ENCODE measurements around the gene DAP3.

DNA sequence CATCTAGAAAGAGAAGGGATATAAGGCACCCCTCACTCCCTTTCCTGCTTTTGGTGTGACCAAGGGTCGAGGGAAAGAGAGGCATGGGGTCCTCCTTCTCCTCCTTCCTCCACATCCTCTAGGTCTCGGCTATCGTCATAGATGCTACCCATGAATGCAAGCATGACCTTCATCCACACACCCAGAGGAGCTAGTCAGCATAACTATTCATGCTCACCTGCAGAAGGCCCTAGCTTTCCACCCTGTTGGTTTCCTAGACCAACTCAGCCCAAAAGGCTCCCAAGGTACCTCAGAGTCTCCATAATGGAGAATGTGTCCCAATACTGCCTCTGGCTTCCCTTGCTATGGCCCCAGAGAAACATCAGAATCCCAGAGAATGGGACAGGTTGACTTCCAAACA is 45.7 kb upstream of the DAP3 start:
- TF ChIP-seq, protein P1, sequence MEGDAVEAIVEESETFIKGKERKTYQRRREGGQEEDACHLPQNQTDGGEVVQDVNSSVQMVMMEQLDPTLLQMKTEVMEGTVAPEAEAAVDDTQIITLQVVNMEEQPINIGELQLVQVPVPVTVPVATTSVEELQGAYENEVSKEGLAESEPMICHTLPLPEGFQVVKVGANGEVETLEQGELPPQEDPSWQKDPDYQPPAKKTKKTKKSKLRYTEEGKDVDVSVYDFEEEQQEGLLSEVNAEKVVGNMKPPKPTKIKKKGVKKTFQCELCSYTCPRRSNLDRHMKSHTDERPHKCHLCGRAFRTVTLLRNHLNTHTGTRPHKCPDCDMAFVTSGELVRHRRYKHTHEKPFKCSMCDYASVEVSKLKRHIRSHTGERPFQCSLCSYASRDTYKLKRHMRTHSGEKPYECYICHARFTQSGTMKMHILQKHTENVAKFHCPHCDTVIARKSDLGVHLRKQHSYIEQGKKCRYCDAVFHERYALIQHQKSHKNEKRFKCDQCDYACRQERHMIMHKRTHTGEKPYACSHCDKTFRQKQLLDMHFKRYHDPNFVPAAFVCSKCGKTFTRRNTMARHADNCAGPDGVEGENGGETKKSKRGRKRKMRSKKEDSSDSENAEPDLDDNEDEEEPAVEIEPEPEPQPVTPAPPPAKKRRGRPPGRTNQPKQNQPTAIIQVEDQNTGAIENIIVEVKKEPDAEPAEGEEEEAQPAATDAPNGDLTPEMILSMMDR (IDR thresholded peaks at IDR 0.05) = no peak
- TF ChIP-seq POLR2A (IDR thresholded peaks at IDR 0.05) = no peak
